GM10248 (cell line): Measurements from ENCODE around the gene MTERF4.
"Not testable (repeated sequence)": the region's sequence is repeated elsewhere in the genome, so short reads cannot be mapped to it uniquely, and the experiment has no call there.

Source experiments
- CTCF ChIA-PET: fragments of 300-600 bp; sonication (Branson Sonifier 250); formaldehyde crosslinking; extraction: SDS; loops from one replicate; lab custom pipeline; 2021; ENCODE audit warnings: antibody characterized with exemption; lab: Yijun Ruan, JAX
- POLR2A ChIA-PET: fragments of 350-650 bp; sonication (Branson Sonifier 250); formaldehyde crosslinking; extraction: SDS; loops from one replicate; lab custom pipeline; 2020; ENCODE audit warnings: antibody characterized with exemption; lab: Yijun Ruan, JAX
- DNase-seq: peaks from one replicate; pipeline ENCODE4 v3.0.0; 2012; ENCODE audit errors: extremely low spot score
- CTCF ChIP-seq: IDR thresholded peaks from 2 replicates; pipeline ENCODE4 v1.5.1; 2012; ENCODE audit warnings: mild to moderate bottlenecking, low read depth; ENCODE audit errors: extremely low read depth, missing control alignments, control extremely low read depth

The MTERF4 gene

GRCh38 chr2:241103176-241103595 lies 1.1 kb upstream of the MTERF4 start:
- ChIA-PET CTCF (interaction anchor here (1.2 kb wide), 1 partner anchor 38 kb away, joined by 3 read pairs; no protein-coding TSS in a partner anchor), POLR2A (no interaction called here)
- TF ChIP-seq CTCF, result no peak
- DNase-seq, result no peak

GRCh38 chr2:241099246-241099645 lies 2.8 kb downstream of the MTERF4 start:
- ChIA-PET CTCF (interaction anchor here (1.4 to 4.1 kb wide), 4 partner anchors 11 to 52 kb away, joined by 6 to 19 read pairs (median 6); partner anchors contain the start of gene PPP1R7), POLR2A (interaction anchor here (1.0 to 1.8 kb wide), 2 partner anchors 11 to 50 kb away, joined by 3 to 6 read pairs; partner anchors contain the start of gene PASK)
- DNase-seq, result no peak
- TF ChIP-seq CTCF, result no peak

DNA sequence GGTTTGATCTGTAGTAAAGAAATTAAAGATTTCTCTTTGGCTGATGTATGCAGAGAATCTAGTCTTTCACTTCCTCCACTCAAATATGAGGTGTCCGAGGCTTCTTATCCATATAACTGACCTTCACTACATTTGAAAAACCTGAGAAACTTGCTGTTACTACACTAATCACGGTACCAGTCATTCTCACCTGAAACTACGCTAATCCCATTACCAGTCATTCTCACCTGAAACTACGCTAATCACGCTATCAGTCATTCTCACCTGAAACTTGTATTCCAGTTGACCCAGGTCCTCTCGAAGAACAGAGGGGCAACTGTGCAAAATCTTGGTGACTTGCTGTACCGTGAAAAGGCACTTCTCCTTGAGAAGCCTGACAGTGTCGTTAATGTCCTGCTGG lies 5.1 kb downstream of the MTERF4 start:
- TF ChIP-seq CTCF, result no peak
- ChIA-PET POLR2A (no interaction called here), CTCF (interaction anchor here (1.1 to 3.6 kb wide), 2 partner anchors 16 to 18 kb away, joined by 3 to 19 read pairs; no protein-coding TSS in a partner anchor)
- no peak for DNase-seq

- DNase-seq, result no peak
- ChIA-PET POLR2A (interaction anchor here (0.5 kb wide), 1 partner anchor 229 kb away, joined by 4 read pairs; no protein-coding TSS in a partner anchor), CTCF (interaction anchor here (2.1 to 3.6 kb wide), 2 partner anchors 17 to 55 kb away, joined by 5 to 19 read pairs; partner anchors contain the start of gene PPP1R7)
- no peak for TF ChIP-seq CTCF
Observed at GRCh38 chr2:241095594-241096290, 6.3 kb downstream of the MTERF4 start.

- CTCF ChIA-PET, result interaction anchor here (2.1 to 3.6 kb wide), 2 partner anchors 16 to 56 kb away, joined by 5 to 19 read pairs; partner anchors contain the start of gene PPP1R7
- TF ChIP-seq CTCF, result no peak
- DNase-seq, result no peak
- POLR2A ChIA-PET, result no interaction called here
Observed at GRCh38 chr2:241094924-241095420, 7.1 kb downstream of the MTERF4 start.

- ChIA-PET CTCF (interaction anchor here (1.4 to 3.6 kb wide), 2 partner anchors 16 to 45 kb away, joined by 3 to 19 read pairs; no protein-coding TSS in a partner anchor), POLR2A (no interaction called here)
- TF ChIP-seq CTCF, result no peak
- DNase-seq, result no peak
Observed at GRCh38 chr2:241094172-241094571, 7.9 kb downstream of the MTERF4 start.

- DNase-seq, result not testable (repeated sequence)
- POLR2A ChIA-PET, result interaction anchor here (0.6 kb wide), 1 partner anchor 137 kb away, joined by 4 read pairs; no protein-coding TSS in a partner anchor
Observed at GRCh38 chr2:241093133-241093781, 8.8 kb downstream of the MTERF4 start.

More at GRCh38 chr2:241093133-241093781, 8.8 kb downstream of the MTERF4 start:
- CTCF ChIA-PET, result interaction anchor here (1.0 to 3.6 kb wide), 4 partner anchors 8 to 118 kb away, joined by 3 to 19 read pairs (median 4); partner anchors contain the start of gene MTERF4
